T-helper 9 cell (primary cell): ENCODE measurements around the gene FAM20C.

Experiments used
- DNase-seq: peaks from one replicate; pipeline ENCODE4 v3.0.0-alpha.2; 2020

The FAM20C gene

GRCh38 chr7:211033-211714 lies 18.8 kb downstream of the FAM20C start:
- no peak for DNase-seq

GRCh38 chr7:211715-212058 lies 19.3 kb downstream of the FAM20C start:
- DNase-seq = no peak

- no peak for DNase-seq
Measured at GRCh38 chr7:212754-213153, 20.4 kb downstream of the FAM20C start.

- no peak for DNase-seq
Measured at GRCh38 chr7:213324-213993, 21.1 kb downstream of the FAM20C start.

GRCh38 chr7:214410-215212 lies 22.2 kb downstream of the FAM20C start:
- DNase-seq = no peak

GRCh38 chr7:216360-217300 lies 24.3 kb downstream of the FAM20C start:
- no peak for DNase-seq

- no peak for DNase-seq
Measured at GRCh38 chr7:217781-218180, 25.4 kb downstream of the FAM20C start.

GRCh38 chr7:218316-218715 lies 25.9 kb downstream of the FAM20C start:
- DNase-seq = no peak

- DNase-seq = no peak
Measured at GRCh38 chr7:218896-219580, 26.7 kb downstream of the FAM20C start.

GRCh38 chr7:219581-220150 lies 27.3 kb downstream of the FAM20C start:
- no peak for DNase-seq

GRCh38 chr7:220151-220841 lies 27.9 kb downstream of the FAM20C start:
- no peak for DNase-seq

GRCh38 chr7:221978-222715 lies 29.8 kb downstream of the FAM20C start:
- DNase-seq = no peak

GRCh38 chr7:222716-223041 lies 30.3 kb downstream of the FAM20C start:
- no peak for DNase-seq

- no peak for DNase-seq
Measured at GRCh38 chr7:223118-223800, 30.9 kb downstream of the FAM20C start.

- DNase-seq = no peak
Measured at GRCh38 chr7:223861-224260, 31.5 kb downstream of the FAM20C start.

- DNase-seq = no peak
Measured at GRCh38 chr7:226281-226895, 34.0 kb downstream of the FAM20C start.

- DNase-seq = no peak
Measured at GRCh38 chr7:227926-228325, 35.6 kb downstream of the FAM20C start.

- no peak for DNase-seq
Measured at GRCh38 chr7:228610-229009, 36.2 kb downstream of the FAM20C start.

GRCh38 chr7:229184-229964 lies 37.0 kb downstream of the FAM20C start:
- DNase-seq = no peak
